OCI-LY7 (cell line): ENCODE measurements around the gene CERK. TPM values are rescaled to one million over a fixed set of nuclear protein-coding genes. Genes with fewer than 3 reads are reported as not detected.
A peak's percentile ranks its signal among the peaks of the same experiment; 100 is the strongest.

Experiments used
- BruUV-seq: library from RNA; stranded (reverse); fragments of 400-500 nt; replicated peaks from 2 replicates; lab custom pipeline; 2021; lab: Mats Ljungman, UMichigan
- CTCF ChIA-PET: fragments of 300-600 bp; sonication (Branson Sonifier 250); formaldehyde crosslinking; loops from one replicate; lab custom pipeline; 2022; ENCODE audit warnings: antibody characterized with exemption; ENCODE audit not compliant: unreplicated experiment; lab: Charles Lee
- POLR2A ChIA-PET: fragments of 300-600 bp; sonication (Branson Sonifier 250); formaldehyde crosslinking; loops from one replicate; lab custom pipeline; 2022; ENCODE audit warnings: antibody characterized with exemption; lab: Charles Lee
- DNase-seq: peaks from one replicate; pipeline ENCODE4 v3.0.0-alpha.2; 2015; ENCODE audit warnings: low spot score
- H2AFZ ChIP-seq: fragments of 200-600 bp; sonication (generic), shearing (Covaris generic); 2 replicates; pipeline ENCODE4 v1.6.1; 2014; ENCODE audit warnings: mild to moderate bottlenecking, antibody characterized with exemption, low read length, moderate library complexity
- H3K27ac ChIP-seq: fragments of 200-600 bp; sonication (generic); 2 replicates; pipeline ENCODE4 v1.5.1; 2014; ENCODE audit warnings: mixed run types, low read depth, mild to moderate bottlenecking, moderate library complexity, low read length, inconsistent platforms; ENCODE audit not compliant: poor library complexity, severe bottlenecking
- H3K36me3 ChIP-seq: fragments of 200-600 bp; sonication (generic); 2 replicates; pipeline ENCODE4 v1.6.1; 2014; ENCODE audit warnings: mild to moderate bottlenecking, antibody characterized with exemption, low read length, moderate library complexity, mixed read lengths; ENCODE audit not compliant: insufficient read depth
- H3K4me1 ChIP-seq: fragments of 200-600 bp; sonication (generic); 2 replicates; pipeline ENCODE4 v1.5.1; 2014; ENCODE audit warnings: mild to moderate bottlenecking, low read length; ENCODE audit not compliant: insufficient read depth, poor library complexity, severe bottlenecking
- H3K4me2 ChIP-seq: fragments of 200-600 bp; sonication (generic); 2 replicates; pipeline ENCODE4 v1.6.1; 2014; ENCODE audit warnings: mild to moderate bottlenecking, low read length
- H3K4me3 ChIP-seq: fragments of 200-600 bp; sonication (generic); 2 replicates; pipeline ENCODE4 v1.5.1; 2014; ENCODE audit warnings: mild to moderate bottlenecking, low read depth, low read length; ENCODE audit not compliant: poor library complexity, severe bottlenecking
- H3K79me2 ChIP-seq: fragments of 200-600 bp; sonication (generic); 2 replicates; pipeline ENCODE4 v1.6.1; 2016; ENCODE audit warnings: low read depth, mild to moderate bottlenecking, low read length, moderate library complexity, mixed read lengths; ENCODE audit not compliant: insufficient read depth
- H3K9me2 ChIP-seq: fragments of 200-600 bp; sonication (generic); 2 replicates; pipeline ENCODE4 v1.6.1; 2016; ENCODE audit warnings: mild to moderate bottlenecking, low read length, mixed read lengths; ENCODE audit not compliant: insufficient read depth
- H3K9me3 ChIP-seq: fragments of 200-600 bp; sonication (generic); 2 replicates; pipeline ENCODE4 v1.6.1; 2014; ENCODE audit warnings: mild to moderate bottlenecking, mixed run types, low read length, mixed read lengths
- H4K20me1 ChIP-seq: fragments of 200-600 bp; sonication (generic); 2 replicates; pipeline ENCODE4 v1.6.1; 2014; ENCODE audit warnings: mild to moderate bottlenecking, antibody characterized with exemption, low read length, moderate library complexity, mixed read lengths; ENCODE audit not compliant: insufficient read depth
- CTCF ChIP-seq: fragments of 200-600 bp; sonication (generic); conservative IDR thresholded peaks from 2 replicates; pipeline ENCODE4 v1.5.1; 2014; ENCODE audit warnings: mild to moderate bottlenecking, antibody characterized with exemption, low read length, moderate library complexity, mixed read lengths
- EZH2phosphoT487 ChIP-seq: fragments of 200-600 bp; sonication (generic); IDR thresholded peaks from 2 replicates; pipeline ENCODE4 v1.6.1; 2018; ENCODE audit warnings: low read depth, borderline replicate concordance, mild to moderate bottlenecking, mixed run types, antibody characterized with exemption, low read length, moderate library complexity, mixed read lengths
- intact Hi-C: fragments of 100-400 bp; cut with micrococcal nuclease; formaldehyde crosslinking; loops from one replicate; pipeline ENCODE4 v1.10.0; 2022; ENCODE audit not compliant: unreplicated experiment
- total RNA-seq, 2 experiments: library from RNA; depleted of rRNA in 1 of 2; stranded (reverse); fragments of >200 nt in 1 of 2; shearing (Covaris generic) in 1 of 2; gene quantifications; 2 replicates each; pipeline ENCODE4 v1.2.3, GENCODE V29; 2014 to 2022

The CERK gene
- total RNA-seq, 2 experiments from 2014 or later: 36.6 to 48.1 TPM

GRCh38 chr22:46761017-46761416 is 23.0 kb upstream of the CERK start:
- no peak overlapping the region for H2AFZ ChIP-seq
- H3K4me2 ChIP-seq: peak overlapping the region; percentile 81
- BruUV-seq: no TSS peak
- peaks cover 13% of the 10 kb centered on the region; the same call in 1 of the 2 replicates for H3K9me3 ChIP-seq
- ChIA-PET POLR2A (interaction anchor here (0.7 to 1.2 kb wide), 2 partner anchors 12 to 40 kb away, joined by 4 to 5 read pairs; no protein-coding TSS in a partner anchor), CTCF (interaction anchor here (1.1 kb wide), 1 partner anchor 8 kb away, joined by 5 read pairs; no protein-coding TSS in a partner anchor)
- peak overlapping the region; percentile 16 for H3K27ac ChIP-seq
- intact Hi-C loops: loop anchor here (10.0 kb wide), 1 partner anchor 196 kb away; no protein-coding TSS in a partner anchor
- H3K79me2 ChIP-seq: peaks cover 46% of the 10 kb centered on the region
- no peak for DNase-seq
- peaks cover 18% of the 10 kb centered on the region for H3K36me3 ChIP-seq
- H3K4me1 ChIP-seq: peaks cover 33% of the 10 kb centered on the region
- no peaks in the 10 kb centered on the region for H3K9me2 ChIP-seq
- H3K4me3 ChIP-seq: peak overlapping the region; percentile 93
- TF ChIP-seq EZH2phosphoT487 (no peak), CTCF (no peak)
- H4K20me1 ChIP-seq: no peaks in the 10 kb centered on the region; the same call in 1 of the 2 replicates

- no TSS peak for BruUV-seq
- H3K36me3 ChIP-seq: peaks cover 13% of the 10 kb centered on the region
- H4K20me1 ChIP-seq: no peaks in the 10 kb centered on the region
- H3K4me3 ChIP-seq: no peak overlapping the region
- DNase-seq: peak; percentile 68
- peaks cover 31% of the 10 kb centered on the region for H3K79me2 ChIP-seq
- H3K4me1 ChIP-seq: peaks cover 20% of the 10 kb centered on the region
- H3K9me2 ChIP-seq: no peaks in the 10 kb centered on the region
- intact Hi-C loops: no loop called here
- TF ChIP-seq EZH2phosphoT487 (no peak), CTCF (peak; percentile 89)
- H2AFZ ChIP-seq: no peak overlapping the region
- POLR2A ChIA-PET: interaction anchor here (1.0 to 1.4 kb wide), 3 partner anchors 10 to 45 kb away, joined by 3 to 4 read pairs (median 4); no protein-coding TSS in a partner anchor
- H3K4me2 ChIP-seq: no peak overlapping the region
- H3K9me3 ChIP-seq: peaks cover 19% of the 10 kb centered on the region; the same call in 1 of the 2 replicates
- CTCF ChIA-PET: interaction anchor here (0.6 to 1.3 kb wide), 3 partner anchors 17 to 189 kb away, joined by 3 to 5 read pairs (median 3); no protein-coding TSS in a partner anchor
- H3K27ac ChIP-seq: no peak overlapping the region
Measured at GRCh38 chr22:46758867-46759290, 20.8 kb upstream of the CERK start.

- POLR2A ChIA-PET: interaction anchor here (1.0 to 1.4 kb wide), 3 partner anchors 11 to 45 kb away, joined by 3 to 4 read pairs (median 4); no protein-coding TSS in a partner anchor
- Histone ChIP-seq H3K4me1 (peaks cover 14% of the 10 kb centered on the region), H3K4me2 (no peak overlapping the region), H3K36me3 (peaks cover 13% of the 10 kb centered on the region), H3K79me2 (peaks cover 23% of the 10 kb centered on the region), H3K4me3 (no peak overlapping the region), H3K9me3 (peaks cover 19% of the 10 kb centered on the region; the same call in 1 of the 2 replicates), H4K20me1 (no peaks in the 10 kb centered on the region), H3K9me2 (no peaks in the 10 kb centered on the region), H2AFZ (no peak overlapping the region), H3K27ac (no peak overlapping the region)
- CTCF ChIA-PET: interaction anchor here (0.8 to 1.4 kb wide), 3 partner anchors 17 to 43 kb away, joined by 3 to 5 read pairs (median 4); no protein-coding TSS in a partner anchor
- DNase-seq: no peak
- BruUV-seq: no TSS peak
- intact Hi-C loops: no loop called here
- TF ChIP-seq EZH2phosphoT487: no peak
- no peak for TF ChIP-seq CTCF
Measured at GRCh38 chr22:46758121-46758520, 20.1 kb upstream of the CERK start.
